ENCODE data around the gene ZNF697. TPM values are rescaled to one million over a fixed set of nuclear protein-coding genes. Genes with fewer than 3 reads are reported as not detected.
"Not testable (repeated sequence)": the region's sequence is repeated elsewhere in the genome, so short reads cannot be mapped to it uniquely, and the experiment has no call there.

The ZNF697 gene
- total RNA-seq (2014; rRNA removed; shearing (Covaris generic)), result 1.8 and 3.2 TPM in 2 replicates
- polyA plus RNA-seq (2014; cell fraction: nucleus; rRNA removed), result 0.55 and 0.67 TPM in 2 replicates

DNA sequence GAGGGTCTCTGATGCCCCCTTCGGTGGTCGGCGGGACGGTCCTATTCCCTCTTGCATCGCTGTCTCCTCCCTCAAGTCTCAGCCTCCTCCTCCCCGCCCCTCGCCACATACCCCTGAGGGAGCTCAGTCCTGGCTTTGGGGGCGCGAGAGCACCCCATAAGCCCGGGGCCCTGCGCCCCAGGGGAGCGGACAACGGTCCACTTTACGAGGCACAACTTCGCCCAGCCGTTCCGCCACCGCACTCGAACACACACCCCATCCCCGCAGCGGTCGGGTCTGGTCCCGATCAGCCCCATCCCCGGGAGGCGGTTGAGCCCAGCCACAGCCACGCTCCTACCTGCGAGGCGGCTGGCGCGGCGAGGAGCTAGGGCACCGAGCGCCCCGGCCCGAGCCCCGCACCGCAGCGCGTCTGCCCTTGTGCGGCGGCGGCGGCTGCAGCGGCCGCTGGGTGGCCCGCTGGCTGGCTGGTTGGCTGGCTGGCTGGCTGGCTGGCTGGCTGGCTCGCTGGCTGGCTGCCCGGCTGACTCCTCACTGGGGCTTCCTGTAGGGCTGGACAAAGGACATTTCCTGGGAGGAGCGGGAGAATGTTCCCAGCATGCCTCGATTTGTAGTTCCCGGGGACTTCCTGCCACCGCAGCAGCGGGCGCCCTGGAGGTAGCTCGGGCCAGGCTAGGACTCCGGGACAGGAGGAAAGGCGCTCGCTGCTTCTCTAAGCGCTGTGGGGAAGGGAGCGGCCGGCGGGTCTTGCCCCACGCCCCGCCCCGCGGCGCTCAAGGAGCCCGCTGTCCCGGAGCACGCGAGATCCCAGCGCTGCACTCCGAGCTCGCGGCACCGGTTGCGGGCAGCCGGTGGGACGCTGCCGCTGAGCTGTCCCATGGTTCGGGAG is at the start of gene ZNF697:
ZNF697 (minus strand) TSS at position 533 of the 886 bp plus-strand sequence. CDS start 22,166 bp downstream, outside the sequence.
- peak; percentile 92 for DNase-seq (ENCODE audit: extremely low read depth, low read depth)

DNA sequence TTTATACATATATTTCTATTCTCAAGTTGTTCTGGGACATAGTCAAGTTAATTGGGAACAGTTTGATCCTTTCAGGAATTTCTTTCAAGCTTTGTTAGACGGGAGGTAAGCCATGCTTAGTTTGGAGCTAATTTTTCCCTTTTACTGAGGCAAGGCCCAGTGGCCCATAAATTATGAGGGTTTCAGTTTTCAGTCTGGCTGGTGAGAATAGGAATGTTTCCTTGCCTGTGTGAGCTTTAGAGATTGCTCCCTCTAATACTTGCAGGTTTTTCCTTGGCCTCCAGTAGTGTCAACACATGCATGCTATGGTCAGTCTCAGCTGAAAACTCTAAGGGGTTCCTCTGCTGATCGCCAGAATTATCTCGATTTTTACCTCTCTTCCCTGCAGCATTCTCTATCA is 49.5 kb upstream of the ZNF697 start:
- no peak for DNase-seq (ENCODE audit: extremely low read depth, low read depth)

DNA sequence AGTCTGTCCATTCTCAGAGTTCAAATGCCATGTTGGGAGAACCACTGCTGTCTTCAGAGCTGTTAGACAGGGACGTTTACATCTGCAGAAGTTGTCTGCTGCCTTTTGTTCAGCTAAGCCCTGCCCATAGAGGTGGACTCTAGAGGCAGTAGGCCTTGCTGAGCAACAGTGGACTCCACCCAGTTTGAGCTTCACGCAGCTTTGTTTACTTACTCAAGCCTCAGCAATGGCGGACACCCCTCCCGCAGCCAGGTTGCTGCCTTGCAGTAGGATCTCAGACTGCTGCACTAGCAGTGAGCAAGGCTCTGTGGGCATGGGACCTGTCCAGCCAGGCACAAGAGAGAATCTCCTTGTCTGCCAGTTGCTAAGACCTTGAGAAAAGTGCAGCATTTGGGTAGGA is 48.8 kb upstream of the ZNF697 start:
- DNase-seq (ENCODE audit: extremely low read depth, low read depth), result not testable (repeated sequence)

DNA sequence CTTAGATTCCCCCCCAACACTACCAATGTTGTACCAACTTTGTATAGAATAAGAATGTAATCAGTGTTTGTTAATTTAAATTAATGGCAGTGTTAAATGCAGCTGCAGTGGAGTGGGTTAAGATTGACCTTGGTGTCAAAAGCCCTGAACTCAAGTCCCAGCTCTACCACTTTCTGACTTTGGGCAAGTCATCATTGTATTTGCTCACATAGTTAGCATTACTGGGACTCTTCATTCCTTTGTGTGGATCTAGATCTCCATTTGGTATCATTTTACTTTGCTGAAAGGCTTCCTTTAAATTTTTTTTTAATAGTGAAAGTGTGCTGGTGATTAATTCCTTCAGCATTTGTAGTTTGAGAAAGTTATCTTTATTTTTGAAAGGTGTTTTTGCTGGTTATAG is 41.4 kb upstream of the ZNF697 start:
- no peak for DNase-seq (ENCODE audit: extremely low read depth, low read depth)

GRCh38 chr1:119688810-119689209 is 40.7 kb upstream of the ZNF697 start:
- DNase-seq (ENCODE audit: extremely low read depth, low read depth), result no peak

GRCh38 chr1:119687434-119688079 is 39.5 kb upstream of the ZNF697 start:
- no peak for DNase-seq (ENCODE audit: extremely low read depth, low read depth)

GRCh38 chr1:119686661-119687060 is 38.6 kb upstream of the ZNF697 start:
- DNase-seq (ENCODE audit: extremely low read depth, low read depth), result no peak

DNA sequence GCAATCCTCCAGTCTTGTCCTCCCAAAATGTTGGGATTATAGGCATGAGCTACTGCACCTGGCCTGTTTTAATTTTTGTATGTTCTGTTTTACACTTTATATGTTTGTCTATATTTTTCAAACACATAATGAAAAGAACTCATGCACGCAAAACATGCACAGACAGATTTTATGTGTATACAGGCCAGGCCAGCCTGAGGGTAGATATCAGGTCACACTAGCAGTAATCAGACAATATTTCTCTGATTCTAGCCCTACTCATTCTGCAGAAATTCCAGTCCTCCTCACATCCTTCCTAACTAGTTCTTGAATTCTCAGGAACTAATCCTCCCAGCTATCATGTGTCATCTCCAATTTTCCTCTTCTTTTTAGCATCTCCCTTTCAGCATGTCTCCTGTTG is 35.8 kb upstream of the ZNF697 start:
- DNase-seq (ENCODE audit: extremely low read depth, low read depth), result no peak

- no peak for DNase-seq (ENCODE audit: extremely low read depth, low read depth)
Observed at GRCh38 chr1:119682141-119682540, 34.1 kb upstream of the ZNF697 start.

- no peak for DNase-seq (ENCODE audit: extremely low read depth, low read depth)
Observed at GRCh38 chr1:119681560-119681959, 33.5 kb upstream of the ZNF697 start.

DNA sequence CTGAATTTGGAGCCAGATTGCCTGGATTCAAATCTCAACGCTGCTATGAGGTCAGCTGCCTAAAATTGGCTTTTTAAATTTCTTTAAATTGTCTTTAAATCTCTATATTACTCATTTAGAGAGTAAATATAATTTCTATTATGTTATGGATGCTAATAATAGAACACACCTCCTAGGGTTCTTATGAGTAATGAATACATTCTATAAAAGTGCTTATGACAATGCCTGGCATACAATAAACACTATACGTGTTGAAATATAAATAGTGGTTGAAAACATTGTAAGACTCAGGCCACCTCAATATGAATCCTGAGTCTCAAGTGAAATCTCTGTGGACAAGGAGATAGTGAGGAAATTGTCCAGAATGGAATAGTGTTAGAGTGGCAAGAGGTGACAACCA is 32.7 kb upstream of the ZNF697 start:
- no peak for DNase-seq (ENCODE audit: extremely low read depth, low read depth)

DNA sequence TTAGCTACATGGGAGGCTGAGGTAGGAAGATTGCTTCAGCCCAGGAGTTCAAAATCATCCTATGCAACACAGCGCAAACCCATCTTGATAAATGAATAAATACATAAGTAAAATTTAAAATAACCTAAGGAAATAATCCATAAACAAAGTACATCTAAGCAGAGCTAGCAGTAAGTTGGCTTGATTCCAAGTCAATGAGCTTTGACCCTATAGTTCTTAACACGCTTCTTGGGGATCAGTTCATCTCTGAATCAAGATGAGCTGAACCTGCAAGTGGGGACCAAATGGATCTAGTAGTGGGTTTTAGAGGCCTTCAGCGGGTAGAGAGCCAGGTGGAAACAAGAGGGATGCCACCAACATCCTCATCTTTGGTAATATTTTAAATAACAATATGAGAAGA is 32.1 kb upstream of the ZNF697 start:
- no peak for DNase-seq (ENCODE audit: extremely low read depth, low read depth)

DNA sequence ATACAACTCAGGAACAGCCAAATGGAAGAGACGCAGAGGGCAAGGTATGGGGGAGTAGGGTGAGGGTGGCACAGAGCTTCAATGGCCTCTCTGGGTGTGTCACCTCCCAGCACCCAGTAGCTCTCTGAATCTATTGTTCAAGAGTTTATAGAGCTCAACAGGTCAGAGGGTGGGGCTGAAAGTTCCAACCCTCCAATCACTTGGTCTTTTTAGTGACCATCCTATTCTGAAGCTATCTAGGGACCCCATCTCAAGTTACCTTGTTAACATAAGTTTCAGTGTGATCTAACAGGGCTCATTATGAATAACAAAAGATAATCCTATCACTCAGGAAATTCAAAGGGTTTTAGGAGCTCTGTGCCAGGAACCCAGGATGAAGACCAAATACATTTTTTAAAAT is 31.2 kb upstream of the ZNF697 start:
- no peak for DNase-seq (ENCODE audit: extremely low read depth, low read depth)

GRCh38 chr1:119676571-119677206 is 28.6 kb upstream of the ZNF697 start:
- no peak for DNase-seq (ENCODE audit: extremely low read depth, low read depth)

DNA sequence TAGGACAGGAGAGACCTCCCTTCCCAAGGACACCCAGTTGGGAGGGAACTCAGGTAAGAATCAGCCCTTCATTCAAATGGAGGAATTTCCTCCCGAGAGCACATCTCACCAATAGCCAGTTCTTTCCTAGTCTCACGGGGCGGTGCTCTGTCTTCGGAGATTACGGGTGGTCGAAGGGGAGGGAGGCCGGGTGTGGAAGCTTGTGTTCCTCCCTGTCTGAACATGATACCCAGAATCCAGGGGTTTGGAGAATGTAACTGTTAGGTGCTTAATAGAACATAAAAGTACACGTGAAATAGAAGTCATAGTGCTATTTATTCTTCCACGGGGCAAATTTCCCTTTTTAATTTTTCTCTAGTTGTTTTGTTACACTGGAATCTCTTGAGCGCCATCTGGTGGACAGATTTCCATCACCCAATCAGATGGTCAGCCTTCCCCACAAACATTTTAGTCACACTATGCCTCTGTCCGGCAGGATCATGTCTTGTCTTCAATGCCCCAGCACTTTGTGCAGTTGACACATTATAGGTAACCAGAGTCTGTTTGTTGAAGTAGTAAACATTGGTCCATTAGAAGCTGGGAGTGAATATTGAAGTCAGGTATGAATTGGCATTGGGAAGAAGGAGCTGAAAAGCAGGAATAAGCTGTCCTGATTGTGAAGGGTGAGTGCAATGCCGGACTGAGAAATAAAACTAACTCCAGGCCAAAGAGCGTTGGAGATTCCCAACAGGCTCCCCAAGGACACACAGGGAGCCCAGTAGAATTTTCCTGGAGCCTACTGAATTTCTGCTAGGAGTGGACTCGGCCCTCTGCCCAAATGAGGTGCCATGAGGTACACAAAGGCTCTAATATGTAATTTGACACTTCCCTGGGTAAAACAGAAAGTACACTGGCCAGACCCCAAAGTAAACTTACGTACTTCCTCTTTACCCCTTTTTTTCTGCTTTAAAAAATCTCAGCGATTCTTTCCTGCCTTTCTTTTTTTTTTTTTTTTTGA is 27.6 kb upstream of the ZNF697 start:
- peak; percentile 69 for DNase-seq (ENCODE audit: extremely low read depth, low read depth)

DNA sequence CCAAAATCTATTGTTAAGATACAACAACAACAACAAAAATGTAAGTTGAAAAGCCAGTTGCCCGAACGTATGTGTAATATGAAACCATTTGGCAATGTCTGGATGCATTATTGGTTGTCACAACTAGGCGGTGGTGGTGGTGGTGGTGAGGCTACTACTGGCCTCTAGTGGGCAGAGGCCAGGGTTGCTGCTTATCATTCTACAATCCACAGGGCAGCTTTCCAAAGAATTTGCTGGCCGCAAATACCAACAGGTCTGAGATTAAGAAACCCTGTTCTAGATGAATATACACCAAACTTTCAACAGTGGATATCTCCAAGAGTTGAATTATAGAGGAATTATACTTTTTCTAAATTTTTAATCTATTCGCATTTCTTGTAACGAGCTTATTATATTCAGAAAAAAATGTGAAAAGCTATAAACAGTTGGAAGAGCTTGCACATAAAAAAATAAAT is 26.8 kb upstream of the ZNF697 start:
- no peak for DNase-seq (ENCODE audit: extremely low read depth, low read depth)

DNA sequence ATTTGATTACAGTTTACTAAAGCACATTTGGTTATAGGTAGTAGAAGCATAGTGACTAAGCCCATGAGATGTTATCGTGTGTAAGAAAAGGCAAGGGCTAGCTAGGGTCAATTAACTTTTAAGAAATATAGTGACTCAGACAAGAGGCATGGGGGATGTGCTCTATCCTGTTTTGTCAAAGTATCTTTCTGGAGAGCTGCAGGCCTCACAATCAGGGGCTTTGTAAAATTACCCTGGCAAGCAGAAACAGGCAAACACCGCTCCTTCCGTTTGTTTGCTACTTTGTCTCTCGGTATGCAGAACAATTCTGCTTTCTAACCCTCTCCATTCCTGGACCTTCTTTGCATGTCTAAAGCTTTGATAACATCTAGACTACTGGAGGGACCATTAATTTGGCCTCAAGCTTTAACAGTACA is 26.1 kb upstream of the ZNF697 start:
- DNase-seq (ENCODE audit: extremely low read depth, low read depth), result no peak

GRCh38 chr1:119673171-119673940 is 25.3 kb upstream of the ZNF697 start:
- DNase-seq (ENCODE audit: extremely low read depth, low read depth), result no peak

- DNase-seq (ENCODE audit: extremely low read depth, low read depth), result no peak
Observed at GRCh38 chr1:119670898-119671297, 22.8 kb upstream of the ZNF697 start.
